HEK293 (cell line): ENCODE data around the gene RAB40C.

Experiments used
- CTCF ChIA-PET: fragments of 350-600 bp; formaldehyde crosslinking; extraction: SDS; loops from one replicate; lab custom pipeline; 2021; ENCODE audit warnings: antibody characterized with exemption; lab: Yijun Ruan, JAX
- POLR2A ChIA-PET: fragments of 300-600 bp; formaldehyde crosslinking; extraction: SDS; loops from one replicate; lab custom pipeline; 2020; ENCODE audit warnings: antibody characterized with exemption, inconsistent platforms; lab: Yijun Ruan, JAX
- H3K27ac ChIP-seq: fragments of 200-500 bp; sonication (Bioruptor generic); 2 replicates; pipeline ENCODE4 v1.5.1; 2014; ENCODE audit warnings: low read depth, low read length, control low read depth, inconsistent platforms; ENCODE audit errors: extremely low read depth
- H3K36me3 ChIP-seq, 2 experiments: fragments of 200-500 bp in 1 of 2; sonication (Bioruptor generic) in 1 of 2; 1 replicate in 1 of 2; 2 replicates in 1 of 2; pipeline ENCODE4 v1.5.1; 2014 to 2017; ENCODE audit warnings: inconsistent platforms in 2 of 2, low read length in 2 of 2; ENCODE audit not compliant: control insufficient read depth in 2 of 2, insufficient read depth in 1 of 2
- H3K4me1 ChIP-seq: fragments of 200-500 bp; sonication (Bioruptor generic); 2 replicates; pipeline ENCODE4 v1.5.1; 2014; ENCODE audit warnings: mild to moderate bottlenecking, low read length, inconsistent platforms; ENCODE audit not compliant: control insufficient read depth, insufficient read depth
- H3K4me3 ChIP-seq: 2 replicates; pipeline ENCODE4 v1.5.1; 2011; ENCODE audit warnings: low read depth, mild to moderate bottlenecking, control low read depth, low read length, moderate library complexity
- H3K9me3 ChIP-seq: fragments of 200-500 bp; sonication (Bioruptor generic); 2 replicates; pipeline ENCODE4 v1.5.1; 2014; ENCODE audit warnings: low read depth, low read length, inconsistent platforms; ENCODE audit not compliant: control insufficient read depth, insufficient read depth
- GLIS2 ChIP-seq: fragments of 450-650 bp; formaldehyde crosslinking; IDR thresholded peaks from 2 replicates; pipeline ENCODE4 v1.5.1; 2016; ENCODE audit warnings: missing biosample characterization, missing genetic modification characterization
- KLF1 ChIP-seq: fragments of 450-650 bp; formaldehyde crosslinking; IDR thresholded peaks from 2 replicates; pipeline ENCODE4 v1.5.1; 2016; ENCODE audit warnings: missing biosample characterization, missing genetic modification characterization
- KLF8 ChIP-seq: fragments of 450-650 bp; formaldehyde crosslinking; IDR thresholded peaks from 2 replicates; pipeline ENCODE4 v1.5.1; 2016; ENCODE audit warnings: missing biosample characterization, missing genetic modification characterization
- OSR2 ChIP-seq: fragments of 450-650 bp; formaldehyde crosslinking; IDR thresholded peaks from 2 replicates; pipeline ENCODE4 v1.5.1; 2016; ENCODE audit warnings: missing biosample characterization, missing genetic modification characterization
- SCRT1 ChIP-seq: fragments of 450-650 bp; formaldehyde crosslinking; IDR thresholded peaks from 2 replicates; pipeline ENCODE4 v1.5.1; 2016; ENCODE audit warnings: missing biosample characterization, missing genetic modification characterization, borderline replicate concordance
- SCRT2 ChIP-seq: fragments of 450-650 bp; formaldehyde crosslinking; IDR thresholded peaks from 2 replicates; pipeline ENCODE4 v1.5.1; 2016; ENCODE audit warnings: missing biosample characterization, missing genetic modification characterization
- ZEB2 ChIP-seq: fragments of 450-650 bp; formaldehyde crosslinking; IDR thresholded peaks from 2 replicates; pipeline ENCODE4 v1.5.1; 2016; ENCODE audit warnings: missing biosample characterization, missing genetic modification characterization
- ZNF184 ChIP-seq: fragments of 450-650 bp; IDR thresholded peaks from 2 replicates; pipeline ENCODE4 v1.5.1; 2018; ENCODE audit warnings: missing biosample characterization, mild to moderate bottlenecking, missing genetic modification characterization
- ZNF416 ChIP-seq: fragments of 450-650 bp; formaldehyde crosslinking; IDR thresholded peaks from 2 replicates; pipeline ENCODE4 v1.5.1; 2016; ENCODE audit warnings: missing biosample characterization, missing genetic modification characterization
- ZNF423 ChIP-seq: fragments of 450-650 bp; formaldehyde crosslinking; IDR thresholded peaks from 2 replicates; pipeline ENCODE4 v1.5.1; 2016; ENCODE audit warnings: missing biosample characterization, missing genetic modification characterization
- ZNF558 ChIP-seq: fragments of 450-650 bp; formaldehyde crosslinking; IDR thresholded peaks from 2 replicates; pipeline ENCODE4 v1.5.1; 2016; ENCODE audit warnings: missing biosample characterization, missing genetic modification characterization
- ZNF561 ChIP-seq: fragments of 450-650 bp; IDR thresholded peaks from 2 replicates; pipeline ENCODE4 v1.5.1; 2018; ENCODE audit warnings: missing biosample characterization, missing genetic modification characterization, borderline replicate concordance
- ZNF660 ChIP-seq: fragments of 450-650 bp; IDR thresholded peaks from 2 replicates; pipeline ENCODE4 v1.5.1; 2018; ENCODE audit warnings: missing biosample characterization, mild to moderate bottlenecking, missing genetic modification characterization
- ZNF768 ChIP-seq: fragments of 450-650 bp; formaldehyde crosslinking; IDR thresholded peaks from 2 replicates; pipeline ENCODE4 v1.5.1; 2018; ENCODE audit warnings: missing biosample characterization, mild to moderate bottlenecking, missing genetic modification characterization
- TF ChIP-seq, protein P1 (sequence below): fragments of 450-650 bp; formaldehyde crosslinking; IDR thresholded peaks from 2 replicates; pipeline ENCODE4 v1.5.1; 2016; ENCODE audit warnings: missing biosample characterization, missing genetic modification characterization
- TF ChIP-seq, protein P2 (sequence below): fragments of 450-650 bp; formaldehyde crosslinking; IDR thresholded peaks from 2 replicates; pipeline ENCODE4 v1.5.1; 2016; ENCODE audit warnings: missing biosample characterization, missing genetic modification characterization
- TF ChIP-seq, protein P3 (sequence below): fragments of 450-650 bp; formaldehyde crosslinking; IDR thresholded peaks from 2 replicates; pipeline ENCODE4 v1.5.1; 2017; ENCODE audit warnings: missing biosample characterization, missing genetic modification characterization
- TF ChIP-seq, protein P4 (sequence below): fragments of 450-650 bp; formaldehyde crosslinking; IDR thresholded peaks from 2 replicates; pipeline ENCODE4 v1.5.1; 2016; ENCODE audit warnings: missing biosample characterization, missing genetic modification characterization
- TF ChIP-seq, protein P5 (sequence below): fragments of 450-650 bp; formaldehyde crosslinking; IDR thresholded peaks from 2 replicates; pipeline ENCODE4 v1.5.1; 2017; ENCODE audit warnings: missing biosample characterization, missing genetic modification characterization
- TF ChIP-seq, protein P6 (sequence below): fragments of 450-650 bp; formaldehyde crosslinking; IDR thresholded peaks from 2 replicates; pipeline ENCODE4 v1.5.0; 2017; ENCODE audit warnings: missing biosample characterization, missing genetic modification characterization, borderline replicate concordance
- TF ChIP-seq, protein P7 (sequence below): fragments of 450-650 bp; formaldehyde crosslinking; IDR thresholded peaks from 2 replicates; pipeline ENCODE4 v1.5.1; 2016; ENCODE audit warnings: missing biosample characterization, missing genetic modification characterization

RAB40C gene

DNA sequence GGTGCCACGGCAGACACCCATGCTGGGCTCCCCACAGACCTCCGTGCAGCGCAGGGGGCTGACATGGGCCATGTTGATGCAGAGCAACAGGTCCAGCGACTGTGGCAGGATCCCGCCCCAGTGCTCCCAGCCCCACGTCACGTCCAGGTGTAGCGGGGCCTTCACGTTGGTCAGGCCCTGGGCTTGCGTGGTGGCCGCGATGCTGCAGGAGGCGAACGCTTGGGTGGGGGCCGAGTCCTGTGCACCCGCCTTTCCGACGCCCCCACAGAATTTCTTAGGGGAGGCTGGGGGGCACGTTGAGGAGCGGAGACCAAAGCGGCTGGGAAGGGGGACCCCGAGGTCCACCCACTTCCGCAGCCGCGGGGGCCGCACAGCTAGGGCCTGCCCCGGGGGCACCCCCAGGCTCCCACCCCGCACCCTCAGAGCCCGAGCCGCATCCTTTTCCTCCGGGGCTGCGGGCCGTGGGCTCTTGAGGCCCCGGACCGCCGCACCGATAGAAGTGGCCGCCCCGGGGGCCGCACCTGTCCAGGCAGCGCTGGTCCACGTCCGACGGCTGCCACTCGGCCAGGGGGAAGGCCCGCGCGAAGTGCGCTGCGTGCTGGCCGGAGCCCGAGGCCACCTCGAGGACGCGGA, 45.8 kb downstream of the RAB40C start:
- H3K36me3 ChIP-seq, result peaks cover 0 to 20% of the 10 kb centered on the region in 2 experiments; a peak in 1 of 3 replicates
- CTCF ChIA-PET, result interaction anchor here (1.5 kb wide), 2 partner anchors 35 to 45 kb away, joined by 5 to 6 read pairs; no protein-coding TSS in a partner anchor
- POLR2A ChIA-PET, result interaction anchor here (0.6 to 2.0 kb wide), 11 partner anchors 11 to 108 kb away, joined by 3 to 10 read pairs (median 4); partner anchors contain the start of genes CAPN15, JMJD8 and WDR90
- peaks cover 4% of the 10 kb centered on the region; the same call in 1 of the 2 replicates for H3K4me1 ChIP-seq
- TF ChIP-seq, protein P1, sequence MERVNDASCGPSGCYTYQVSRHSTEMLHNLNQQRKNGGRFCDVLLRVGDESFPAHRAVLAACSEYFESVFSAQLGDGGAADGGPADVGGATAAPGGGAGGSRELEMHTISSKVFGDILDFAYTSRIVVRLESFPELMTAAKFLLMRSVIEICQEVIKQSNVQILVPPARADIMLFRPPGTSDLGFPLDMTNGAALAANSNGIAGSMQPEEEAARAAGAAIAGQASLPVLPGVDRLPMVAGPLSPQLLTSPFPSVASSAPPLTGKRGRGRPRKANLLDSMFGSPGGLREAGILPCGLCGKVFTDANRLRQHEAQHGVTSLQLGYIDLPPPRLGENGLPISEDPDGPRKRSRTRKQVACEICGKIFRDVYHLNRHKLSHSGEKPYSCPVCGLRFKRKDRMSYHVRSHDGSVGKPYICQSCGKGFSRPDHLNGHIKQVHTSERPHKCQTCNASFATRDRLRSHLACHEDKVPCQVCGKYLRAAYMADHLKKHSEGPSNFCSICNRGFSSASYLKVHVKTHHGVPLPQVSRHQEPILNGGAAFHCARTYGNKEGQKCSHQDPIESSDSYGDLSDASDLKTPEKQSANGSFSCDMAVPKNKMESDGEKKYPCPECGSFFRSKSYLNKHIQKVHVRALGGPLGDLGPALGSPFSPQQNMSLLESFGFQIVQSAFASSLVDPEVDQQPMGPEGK (tag by site-specific recombination), result peak; percentile 40; the same call in 1 of the 2 replicates
- TF ChIP-seq ZNF184 (tag by site-specific recombination) (no peak), SCRT1 (peak; percentile 88), OSR2 (tag by site-specific recombination) (no peak), ZNF423 (no peak), SCRT2 (tag by site-specific recombination) (peak; percentile 98), KLF8 (tag by site-specific recombination) (peak; percentile 41; the same call in 1 of the 2 replicates), ZNF660 (tag by site-specific recombination) (0 out of 2 replicates have a peak, but pooled peaks have one; percentile 13), ZNF416 (tag by site-specific recombination) (no peak), ZNF558 (tag by site-specific recombination) (no peak), KLF1 (tag by site-specific recombination) (peak; percentile 9; the same call in 1 of the 2 replicates), GLIS2 (tag by site-specific recombination) (peak; percentile 77), ZNF768 (0 out of 2 replicates have a peak, but pooled peaks have one; percentile 33), ZNF561 (peak; percentile 57; the same call in 1 of the 2 replicates), ZEB2 (no peak)
- TF ChIP-seq, protein P2, sequence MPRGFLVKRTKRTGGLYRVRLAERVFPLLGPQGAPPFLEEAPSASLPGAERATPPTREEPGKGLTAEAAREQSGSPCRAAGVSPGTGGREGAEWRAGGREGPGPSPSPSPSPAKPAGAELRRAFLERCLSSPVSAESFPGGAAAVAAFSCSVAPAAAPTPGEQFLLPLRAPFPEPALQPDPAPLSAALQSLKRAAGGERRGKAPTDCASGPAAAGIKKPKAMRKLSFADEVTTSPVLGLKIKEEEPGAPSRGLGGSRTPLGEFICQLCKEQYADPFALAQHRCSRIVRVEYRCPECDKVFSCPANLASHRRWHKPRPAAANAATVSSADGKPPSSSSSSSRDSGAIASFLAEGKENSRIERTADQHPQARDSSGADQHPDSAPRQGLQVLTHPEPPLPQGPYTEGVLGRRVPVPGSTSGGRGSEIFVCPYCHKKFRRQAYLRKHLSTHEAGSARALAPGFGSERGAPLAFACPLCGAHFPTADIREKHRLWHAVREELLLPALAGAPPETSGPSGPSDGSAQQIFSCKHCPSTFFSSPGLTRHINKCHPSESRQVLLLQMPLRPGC, result 0 out of 2 replicates have a peak, but pooled peaks have one; percentile 29
- TF ChIP-seq, protein P3, sequence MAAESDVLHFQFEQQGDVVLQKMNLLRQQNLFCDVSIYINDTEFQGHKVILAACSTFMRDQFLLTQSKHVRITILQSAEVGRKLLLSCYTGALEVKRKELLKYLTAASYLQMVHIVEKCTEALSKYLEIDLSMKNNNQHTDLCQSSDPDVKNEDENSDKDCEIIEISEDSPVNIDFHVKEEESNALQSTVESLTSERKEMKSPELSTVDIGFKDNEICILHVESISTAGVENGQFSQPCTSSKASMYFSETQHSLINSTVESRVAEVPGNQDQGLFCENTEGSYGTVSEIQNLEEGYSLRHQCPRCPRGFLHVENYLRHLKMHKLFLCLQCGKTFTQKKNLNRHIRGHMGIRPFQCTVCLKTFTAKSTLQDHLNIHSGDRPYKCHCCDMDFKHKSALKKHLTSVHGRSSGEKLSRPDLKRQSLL (tag by site-specific recombination), result 0 out of 2 replicates have a peak, but pooled peaks have one; percentile 6
- TF ChIP-seq, protein P4, sequence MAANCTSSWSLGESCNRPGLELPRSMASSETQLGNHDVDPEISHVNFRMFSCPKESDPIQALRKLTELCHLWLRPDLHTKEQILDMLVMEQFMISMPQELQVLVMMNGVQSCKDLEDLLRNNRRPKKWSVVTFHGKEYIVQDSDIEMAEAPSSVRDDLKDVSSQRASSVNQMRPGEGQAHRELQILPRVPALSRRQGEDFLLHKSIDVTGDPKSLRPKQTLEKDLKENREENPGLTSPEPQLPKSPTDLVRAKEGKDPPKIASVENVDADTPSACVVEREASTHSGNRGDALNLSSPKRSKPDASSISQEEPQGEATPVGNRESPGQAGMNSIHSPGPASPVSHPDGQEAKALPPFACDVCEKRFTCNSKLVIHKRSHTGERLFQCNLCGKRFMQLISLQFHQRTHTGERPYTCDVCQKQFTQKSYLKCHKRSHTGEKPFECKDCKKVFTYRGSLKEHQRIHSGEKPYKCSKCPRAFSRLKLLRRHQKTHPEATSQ (tag by site-specific recombination), result peak; percentile 84; the same call in 1 of the 2 replicates
- TF ChIP-seq, protein P5, sequence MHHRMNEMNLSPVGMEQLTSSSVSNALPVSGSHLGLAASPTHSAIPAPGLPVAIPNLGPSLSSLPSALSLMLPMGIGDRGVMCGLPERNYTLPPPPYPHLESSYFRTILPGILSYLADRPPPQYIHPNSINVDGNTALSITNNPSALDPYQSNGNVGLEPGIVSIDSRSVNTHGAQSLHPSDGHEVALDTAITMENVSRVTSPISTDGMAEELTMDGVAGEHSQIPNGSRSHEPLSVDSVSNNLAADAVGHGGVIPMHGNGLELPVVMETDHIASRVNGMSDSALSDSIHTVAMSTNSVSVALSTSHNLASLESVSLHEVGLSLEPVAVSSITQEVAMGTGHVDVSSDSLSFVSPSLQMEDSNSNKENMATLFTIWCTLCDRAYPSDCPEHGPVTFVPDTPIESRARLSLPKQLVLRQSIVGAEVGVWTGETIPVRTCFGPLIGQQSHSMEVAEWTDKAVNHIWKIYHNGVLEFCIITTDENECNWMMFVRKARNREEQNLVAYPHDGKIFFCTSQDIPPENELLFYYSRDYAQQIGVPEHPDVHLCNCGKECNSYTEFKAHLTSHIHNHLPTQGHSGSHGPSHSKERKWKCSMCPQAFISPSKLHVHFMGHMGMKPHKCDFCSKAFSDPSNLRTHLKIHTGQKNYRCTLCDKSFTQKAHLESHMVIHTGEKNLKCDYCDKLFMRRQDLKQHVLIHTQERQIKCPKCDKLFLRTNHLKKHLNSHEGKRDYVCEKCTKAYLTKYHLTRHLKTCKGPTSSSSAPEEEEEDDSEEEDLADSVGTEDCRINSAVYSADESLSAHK (tag by site-specific recombination), result 0 out of 2 replicates have a peak, but pooled peaks have one; percentile 39
- TF ChIP-seq, protein P6, sequence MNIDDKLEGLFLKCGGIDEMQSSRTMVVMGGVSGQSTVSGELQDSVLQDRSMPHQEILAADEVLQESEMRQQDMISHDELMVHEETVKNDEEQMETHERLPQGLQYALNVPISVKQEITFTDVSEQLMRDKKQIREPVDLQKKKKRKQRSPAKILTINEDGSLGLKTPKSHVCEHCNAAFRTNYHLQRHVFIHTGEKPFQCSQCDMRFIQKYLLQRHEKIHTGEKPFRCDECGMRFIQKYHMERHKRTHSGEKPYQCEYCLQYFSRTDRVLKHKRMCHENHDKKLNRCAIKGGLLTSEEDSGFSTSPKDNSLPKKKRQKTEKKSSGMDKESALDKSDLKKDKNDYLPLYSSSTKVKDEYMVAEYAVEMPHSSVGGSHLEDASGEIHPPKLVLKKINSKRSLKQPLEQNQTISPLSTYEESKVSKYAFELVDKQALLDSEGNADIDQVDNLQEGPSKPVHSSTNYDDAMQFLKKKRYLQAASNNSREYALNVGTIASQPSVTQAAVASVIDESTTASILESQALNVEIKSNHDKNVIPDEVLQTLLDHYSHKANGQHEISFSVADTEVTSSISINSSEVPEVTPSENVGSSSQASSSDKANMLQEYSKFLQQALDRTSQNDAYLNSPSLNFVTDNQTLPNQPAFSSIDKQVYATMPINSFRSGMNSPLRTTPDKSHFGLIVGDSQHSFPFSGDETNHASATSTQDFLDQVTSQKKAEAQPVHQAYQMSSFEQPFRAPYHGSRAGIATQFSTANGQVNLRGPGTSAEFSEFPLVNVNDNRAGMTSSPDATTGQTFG (tag by site-specific recombination), result no peak
- TF ChIP-seq, protein P7, sequence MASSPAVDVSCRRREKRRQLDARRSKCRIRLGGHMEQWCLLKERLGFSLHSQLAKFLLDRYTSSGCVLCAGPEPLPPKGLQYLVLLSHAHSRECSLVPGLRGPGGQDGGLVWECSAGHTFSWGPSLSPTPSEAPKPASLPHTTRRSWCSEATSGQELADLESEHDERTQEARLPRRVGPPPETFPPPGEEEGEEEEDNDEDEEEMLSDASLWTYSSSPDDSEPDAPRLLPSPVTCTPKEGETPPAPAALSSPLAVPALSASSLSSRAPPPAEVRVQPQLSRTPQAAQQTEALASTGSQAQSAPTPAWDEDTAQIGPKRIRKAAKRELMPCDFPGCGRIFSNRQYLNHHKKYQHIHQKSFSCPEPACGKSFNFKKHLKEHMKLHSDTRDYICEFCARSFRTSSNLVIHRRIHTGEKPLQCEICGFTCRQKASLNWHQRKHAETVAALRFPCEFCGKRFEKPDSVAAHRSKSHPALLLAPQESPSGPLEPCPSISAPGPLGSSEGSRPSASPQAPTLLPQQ (tag by site-specific recombination), result 0 out of 2 replicates have a peak, but pooled peaks have one; percentile 18
- H3K27ac ChIP-seq, result peak overlapping the region; percentile 82; the same call in 1 of the 2 replicates
- H3K9me3 ChIP-seq, result no peaks in the 10 kb centered on the region
- peak overlapping the region; percentile 87 for H3K4me3 ChIP-seq
